ENCODE results near the gene BOC.
A peak's percentile ranks its signal among the peaks of the same experiment; 100 is the strongest.

BOC gene

GRCh38 chr3:113293348-113293747, 82.0 kb downstream of the BOC start:
- DNase-seq = no peak

DNA sequence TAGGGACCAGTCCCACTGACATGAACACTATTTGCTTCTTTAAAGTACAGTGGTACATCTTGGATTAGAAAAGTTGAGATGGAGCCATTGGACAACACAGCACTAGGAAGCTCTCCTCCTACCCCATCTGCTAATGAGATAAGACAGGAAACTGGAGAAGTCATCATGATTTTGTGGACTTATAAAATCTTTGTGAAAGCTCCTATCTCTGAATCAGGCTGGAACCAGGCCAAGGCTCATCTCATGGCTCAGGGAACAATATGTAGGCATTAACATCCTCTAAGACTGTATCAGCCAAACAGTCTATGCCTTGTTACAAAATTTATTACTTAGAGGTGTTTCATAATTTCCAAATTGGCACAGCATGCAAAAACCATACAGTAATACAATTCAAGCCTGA, 84.1 kb downstream of the BOC start:
- DNase-seq = no peak

- DNase-seq = no peak
These were observed 85.9 kb downstream of the BOC start for GRCh38 chr3:113297287-113297686.

DNA sequence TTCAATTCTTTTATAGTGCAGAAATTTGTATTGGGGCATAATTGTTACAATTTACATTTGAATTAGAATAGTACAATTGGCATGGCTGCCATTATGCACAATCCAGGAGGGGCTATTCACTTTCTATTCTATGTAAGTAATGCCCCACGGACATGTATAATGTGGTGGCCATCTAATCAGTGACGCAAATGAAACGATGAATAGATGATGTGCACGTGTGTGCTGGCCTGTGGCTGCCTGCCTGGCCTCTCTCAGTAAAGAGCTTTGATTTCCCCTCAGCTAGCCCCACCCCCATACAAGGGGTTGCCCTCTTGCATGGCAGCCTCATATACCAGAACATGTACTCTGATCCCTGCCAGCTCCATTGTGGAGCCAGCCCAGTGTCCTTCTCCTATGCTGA, 86.5 kb downstream of the BOC start:
- no peak for DNase-seq

- DNase-seq = no peak
These were observed 89.2 kb downstream of the BOC start for GRCh38 chr3:113300596-113300995.

DNA sequence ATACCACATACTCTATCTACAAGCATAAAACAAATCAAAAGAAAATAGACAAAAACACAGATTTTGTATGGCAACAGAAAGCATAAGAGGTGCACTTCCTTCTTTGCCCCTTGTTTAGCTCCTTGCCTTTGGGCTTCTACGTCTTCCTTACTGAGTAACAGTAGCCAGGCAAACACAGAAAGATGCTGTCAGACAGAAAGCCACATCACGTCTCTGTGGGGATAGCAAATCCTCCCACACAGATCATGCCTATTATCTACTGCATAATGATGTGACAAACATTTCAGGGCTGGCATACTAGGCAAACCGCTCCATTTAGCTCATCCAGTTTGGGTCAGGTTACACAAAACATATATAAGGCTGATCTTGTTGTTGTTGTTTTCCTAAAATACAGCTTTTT, 92.7 kb downstream of the BOC start:
- no peak for DNase-seq

- DNase-seq = no peak
These were observed 93.6 kb downstream of the BOC start for GRCh38 chr3:113304856-113305540.

- no peak for DNase-seq
These were observed 99.6 kb downstream of the BOC start for GRCh38 chr3:113310960-113311359.

GRCh38 chr3:113312416-113312815, 101.1 kb downstream of the BOC start:
- no peak for DNase-seq

DNA sequence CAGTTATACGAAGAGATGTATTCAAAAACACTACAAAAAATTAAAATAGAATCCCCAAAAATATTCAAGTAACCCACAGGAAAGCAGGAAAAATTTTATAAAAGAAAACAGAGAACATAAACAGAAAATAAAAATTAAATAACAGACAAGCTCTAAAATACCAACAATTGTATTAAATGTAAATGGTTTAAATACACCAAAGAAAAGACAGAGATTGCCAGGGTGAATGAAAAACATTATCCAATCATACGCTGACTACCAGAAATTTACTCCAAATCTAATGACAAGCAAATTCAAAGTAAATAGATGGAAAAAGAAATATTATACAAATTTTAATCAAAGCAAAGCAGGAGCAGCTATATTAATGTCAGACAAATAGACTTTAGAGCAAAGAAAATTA, 103.6 kb downstream of the BOC start:
- no peak for DNase-seq

DNA sequence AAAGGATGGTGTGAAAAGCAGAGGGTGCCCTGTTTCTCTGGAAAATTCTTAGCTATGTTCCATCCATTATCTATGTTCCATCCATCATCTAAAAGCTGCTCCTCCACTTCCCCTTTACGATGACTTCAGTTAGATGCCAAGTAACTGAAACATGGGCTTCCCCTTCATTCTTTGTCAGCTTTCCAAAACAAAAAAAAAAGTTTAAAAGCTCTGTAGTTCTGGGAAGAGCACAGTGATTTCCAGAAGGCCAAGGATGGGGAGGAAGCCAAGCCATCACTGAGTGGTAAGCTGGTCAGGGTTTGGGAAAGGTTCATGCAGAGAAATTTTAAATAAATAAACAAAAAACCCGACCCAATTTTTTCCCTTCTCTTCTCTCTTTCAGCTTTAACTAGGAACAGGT, 118.4 kb downstream of the BOC start:
- peak; percentile 10 to 40 (median 13) for DNase-seq

DNA sequence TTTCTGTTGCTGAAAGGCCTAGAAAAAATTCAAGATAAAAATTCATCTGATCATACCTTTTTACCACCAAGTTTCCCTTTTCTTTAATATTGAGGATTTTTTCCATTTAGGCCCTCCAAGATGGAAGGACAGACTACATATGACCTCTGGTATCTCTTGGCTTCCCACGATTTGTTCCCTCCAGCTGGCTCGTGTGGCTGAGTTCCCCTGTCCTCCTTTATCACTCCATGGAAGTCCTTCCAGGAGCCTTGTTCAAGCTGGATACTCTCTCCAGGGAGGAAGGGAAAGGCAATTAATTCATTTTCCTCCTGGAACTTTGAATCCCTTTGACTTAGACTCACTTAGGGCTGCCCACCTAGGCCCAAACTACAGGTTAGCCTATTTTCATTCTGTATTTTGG, 119.4 kb downstream of the BOC start:
- no peak for DNase-seq

- no peak for DNase-seq
These were observed 119.8 kb downstream of the BOC start for GRCh38 chr3:113331187-113331586.
